GM19395 (cell line): Measurements from ENCODE around the gene DDX39B.
A peak's percentile ranks its signal among the peaks of the same experiment; 100 is the strongest.

Experiments
- ATAC-seq: cut with Tn5 transposase; IDR thresholded peaks from one replicate; pipeline ENCODE4 v1.9.1; 2021; ENCODE audit warnings: mild to moderate bottlenecking, moderate library complexity; ENCODE audit not compliant: unreplicated experiment

Gene DDX39B

GRCh38 chr6:31548544-31548873 lies 6.7 kb upstream of the DDX39B start:
- ATAC-seq, result no peak

- ATAC-seq, result no peak
Observed at GRCh38 chr6:31547727-31548543, 6.1 kb upstream of the DDX39B start.

GRCh38 chr6:31546958-31547726 lies 5.3 kb upstream of the DDX39B start, which contains the start of gene NFKBIL1:
TSS of gene NFKBIL1 (plus strand) at chr6:31547608. CDS start at chr6:31547695, 87 bp downstream.
- ATAC-seq, result peak; percentile 74

GRCh38 chr6:31546339-31546957 lies 4.6 kb upstream of the DDX39B start, which contains the start of gene ATP6V1G2:
TSS of gene ATP6V1G2 (minus strand) at chr6:31546608. CDS start at chr6:31546559, 49 bp downstream.
- no peak for ATAC-seq

- ATAC-seq, result no peak
Observed at GRCh38 chr6:31545291-31545690, 3.5 kb upstream of the DDX39B start.

- no peak for ATAC-seq
Observed at GRCh38 chr6:31544676-31545075, 2.9 kb upstream of the DDX39B start.

- ATAC-seq, result no peak
Observed at GRCh38 chr6:31543639-31544038, 1.8 kb upstream of the DDX39B start.

- ATAC-seq, result no peak
Observed at GRCh38 chr6:31541059-31541657, 645 bp downstream of the DDX39B start.

- no peak for ATAC-seq
Observed at GRCh38 chr6:31540640-31541039, 1.2 kb downstream of the DDX39B start.

- ATAC-seq, result no peak
Observed at GRCh38 chr6:31538805-31539400, 2.9 kb downstream of the DDX39B start.

- ATAC-seq, result no peak
Observed at GRCh38 chr6:31535538-31536324, 6.1 kb downstream of the DDX39B start.

GRCh38 chr6:31534521-31535040 lies 7.2 kb downstream of the DDX39B start:
- ATAC-seq, result no peak

- ATAC-seq, result no peak
Observed at GRCh38 chr6:31534011-31534410, 7.8 kb downstream of the DDX39B start.

GRCh38 chr6:31533455-31533841 lies 8.4 kb downstream of the DDX39B start:
- no peak for ATAC-seq

- no peak for ATAC-seq
Observed at GRCh38 chr6:31532644-31533454, 9.0 kb downstream of the DDX39B start.

GRCh38 chr6:31531771-31532643 lies 9.8 kb downstream of the DDX39B start:
- no peak for ATAC-seq

GRCh38 chr6:31531162-31531561 lies 10.6 kb downstream of the DDX39B start:
- no peak for ATAC-seq

- ATAC-seq, result no peak
Observed at GRCh38 chr6:31530659-31531058, 11.1 kb downstream of the DDX39B start.
